A549 (cell line): Measurements from ENCODE around the gene AGBL4. TPM values are rescaled to one million over a fixed set of nuclear protein-coding genes. Genes with fewer than 3 reads are reported as not detected.

Source experiments
- ATAC-seq, 2 experiments: fragments of 200-7000 bp in 1 of 2; fragments of >200 bp in 1 of 2; cut with Nextera tagmentation in 1 of 2; cut with Tn5 transposase in 1 of 2; 3 replicates each; pipeline versions ENCODE4 v1.8.0 to v1.9.1; 2018 to 2020; ENCODE audit warnings: mild to moderate bottlenecking in 1 of 2, moderate library complexity in 1 of 2
- CTCF ChIA-PET: fragments of 300-600 bp; sonication (Branson Sonifier 250); formaldehyde crosslinking; extraction: SDS; loops from one replicate; lab custom pipeline; 2021; ENCODE audit warnings: antibody characterized with exemption, inconsistent platforms; lab: Yijun Ruan, JAX
- POLR2A ChIA-PET: fragments of 350-600 bp; formaldehyde crosslinking; extraction: SDS; loops from one replicate; lab custom pipeline; 2021; ENCODE audit warnings: antibody characterized with exemption, inconsistent platforms; lab: Yijun Ruan, JAX
- DNase-seq, 2 experiments: peaks; one replicate each; pipeline versions ENCODE4 v3.0.0 to v3.0.0-alpha.2; 2011 to 2016; ENCODE audit warnings: low read depth in 1 of 2, low spot score in 1 of 2
- FAIRE-seq: peaks from 2 replicates; lab custom pipeline; 2011; peaks lifted over from hg19 to GRCh38; lab: Jason Lieb, UNC
- H3K27ac ChIP-seq, 2 experiments: fragments of >200 bp; sonication (Bioruptor Twin); formaldehyde crosslinking; 3 replicates each; pipeline ENCODE4 v1.5.1; 2016 to 2017
- H3K4me1 ChIP-seq: fragments of >200 bp; sonication (Bioruptor Twin); formaldehyde crosslinking; 3 replicates; pipeline ENCODE4 v1.6.1; 2016
- H3K4me2 ChIP-seq: fragments of >200 bp; sonication (Bioruptor Twin); formaldehyde crosslinking; 3 replicates; pipeline ENCODE4 v1.6.1; 2016
- H3K4me3 ChIP-seq: fragments of >200 bp; sonication (Bioruptor Twin); formaldehyde crosslinking; 3 replicates; pipeline ENCODE4 v1.5.1; 2016
- H3K9me3 ChIP-seq: fragments of >200 bp; sonication (Bioruptor Twin); formaldehyde crosslinking; 3 replicates; pipeline ENCODE4 v1.6.1; 2016
- CBX8 ChIP-seq: fragments of 200-600 bp; sonication (generic); IDR thresholded peaks from 2 replicates; pipeline ENCODE4 v1.6.1; 2016
- CHD2 ChIP-seq: fragments of 150-350 bp; IDR thresholded peaks from 2 replicates; pipeline ENCODE4 v1.6.1; 2014; ENCODE audit warnings: low read length; ENCODE audit not compliant: partially characterized antibody
- EHMT2 ChIP-seq: fragments of 200-600 bp; sonication (generic); IDR thresholded peaks from 2 replicates; pipeline ENCODE4 v1.6.1; 2016; ENCODE audit warnings: antibody characterized with exemption, low read depth, mild to moderate bottlenecking, moderate library complexity
- EP300 ChIP-seq, 2 experiments: fragments of >200 bp; sonication (Bioruptor Twin); formaldehyde crosslinking; IDR thresholded peaks; 2 replicates in 1 of 2; 3 replicates in 1 of 2; pipeline ENCODE4 v1.6.1; 2016 to 2017
- FOSL2 ChIP-seq, 2 experiments: fragments of 450-650 bp in 1 of 2; fragments of >200 bp in 1 of 2; sonication (Bioruptor Twin) in 1 of 2; formaldehyde crosslinking; IDR thresholded peaks; 2 replicates each; pipeline versions ENCODE4 v1.5.0 to v1.6.1; 2016 to 2020; ENCODE audit warnings: mild to moderate bottlenecking in 1 of 2, moderate library complexity in 1 of 2
- FOXS1 ChIP-seq: fragments of 250-450 bp; sonication (Bioruptor Pico); IDR thresholded peaks from 2 replicates; pipeline ENCODE4 v1.5.0; 2020; ENCODE audit warnings: mild to moderate bottlenecking, moderate library complexity
- GATA3 ChIP-seq: IDR thresholded peaks from 2 replicates; pipeline ENCODE4 v1.6.1; 2012; ENCODE audit warnings: borderline replicate concordance
- HDAC2 ChIP-seq: fragments of 200-600 bp; sonication (generic); IDR thresholded peaks from 2 replicates; pipeline ENCODE4 v1.6.1; 2016
- HEYL ChIP-seq: fragments of 250-450 bp; sonication (Bioruptor Pico); IDR thresholded peaks from 2 replicates; pipeline ENCODE4 v1.8.0; 2021; ENCODE audit warnings: mild to moderate bottlenecking, moderate library complexity
- HOXA7 ChIP-seq: fragments of 250-450 bp; sonication (Bioruptor Pico); IDR thresholded peaks from 2 replicates; pipeline ENCODE4 v1.5.0; 2020; ENCODE audit warnings: mild to moderate bottlenecking, moderate library complexity
- HOXB13 ChIP-seq: fragments of 250-450 bp; sonication (Bioruptor Pico); IDR thresholded peaks from 2 replicates; pipeline ENCODE4 v1.5.0; 2020; ENCODE audit warnings: low read depth, mild to moderate bottlenecking, moderate library complexity
- JUN ChIP-seq, 2 experiments: fragments of >200 bp; sonication (Bioruptor Twin); formaldehyde crosslinking; IDR thresholded peaks; 2 replicates in 1 of 2; 3 replicates in 1 of 2; pipeline ENCODE4 v1.6.1; 2016 to 2017
- JUNB ChIP-seq: fragments of >200 bp; sonication (Bioruptor Twin); formaldehyde crosslinking; IDR thresholded peaks from 2 replicates; pipeline ENCODE4 v1.6.1; 2016
- KDM1A ChIP-seq: fragments of 200-600 bp; sonication (generic); IDR thresholded peaks from 2 replicates; pipeline ENCODE4 v1.6.1; 2016; ENCODE audit warnings: low read depth, mild to moderate bottlenecking
- MAFK ChIP-seq: fragments of 450-650 bp; IDR thresholded peaks from 2 replicates; pipeline ENCODE4 v1.6.1; 2014; ENCODE audit not compliant: partially characterized antibody
- NR3C1 ChIP-seq: fragments of >200 bp; sonication (Bioruptor Twin); formaldehyde crosslinking; IDR thresholded peaks from 3 replicates; pipeline ENCODE4 v1.6.1; 2017
- PHF8 ChIP-seq: fragments of 200-600 bp; sonication (generic); IDR thresholded peaks from 2 replicates; pipeline ENCODE4 v1.6.1; 2016; ENCODE audit warnings: low read depth, mild to moderate bottlenecking, antibody characterized with exemption, moderate library complexity, borderline replicate concordance
- POLR2A ChIP-seq: IDR thresholded peaks from 2 replicates; pipeline ENCODE4 v1.6.1; 2012; ENCODE audit warnings: mild to moderate bottlenecking, low read length
- POLR2AphosphoS2 ChIP-seq: conservative IDR thresholded peaks from 2 replicates; pipeline ENCODE4 v1.6.1; 2012; ENCODE audit warnings: low read length, improper control_type of control experiment, inconsistent platforms
- RARB ChIP-seq: fragments of 250-450 bp; sonication (Bioruptor Pico); IDR thresholded peaks from 2 replicates; pipeline ENCODE4 v1.8.0; 2021; ENCODE audit warnings: mild to moderate bottlenecking, moderate library complexity
- RFX5 ChIP-seq: fragments of 450-650 bp; IDR thresholded peaks from 2 replicates; pipeline ENCODE4 v1.7.1; 2014; ENCODE audit warnings: antibody characterized with exemption, mild to moderate bottlenecking, moderate library complexity
- SREBF2 ChIP-seq: fragments of 450-650 bp; IDR thresholded peaks from 2 replicates; pipeline ENCODE4 v1.6.1; 2014; ENCODE audit warnings: mild to moderate bottlenecking, moderate library complexity
- ZC3H11A ChIP-seq: fragments of 450-650 bp; IDR thresholded peaks from 2 replicates; pipeline ENCODE4 v1.6.1; 2014; ENCODE audit warnings: antibody characterized with exemption, mild to moderate bottlenecking
- WGBS: methylation state at CpG from one replicate; pipeline ENCODE4 v1.1.6; 2017; ENCODE audit errors: missing lambda C conversion rate; 5-methylcytosine and 5-hydroxymethylcytosine counted together
- polyA plus RNA-seq, 4 experiments: library from polyadenylated mRNA; depleted of rRNA in 3 of 4; stranded (reverse); fragments of >200 nt; fragmentation: RNase III in 1 of 4; extraction: RNeasy Plus Mini Kit Qiagen cat#74134 plus additional on column Dnase treatment in 1 of 4; gene quantifications; 2 replicates in 3 of 4; 3 replicates in 1 of 4; pipeline ENCODE4 v1.2.3, GENCODE V29; 2011 to 2017
- TF ChIP-seq, protein P1 (sequence below): IDR thresholded peaks from 2 replicates; pipeline ENCODE4 v1.6.1; 2012; ENCODE audit warnings: low read depth, borderline replicate concordance
- TF ChIP-seq, protein P2 (sequence below): fragments of 250-450 bp; sonication (Bioruptor Pico); IDR thresholded peaks from 2 replicates; pipeline ENCODE4 v1.5.0; 2021; ENCODE audit warnings: mild to moderate bottlenecking, moderate library complexity, borderline replicate concordance
- TF ChIP-seq, protein P3 (sequence below): fragments of 150-350 bp; IDR thresholded peaks from 2 replicates; pipeline ENCODE4 v1.6.1; 2014; ENCODE audit warnings: low read depth, mild to moderate bottlenecking, low read length

AGBL4 gene
- polyA plus RNA-seq, 2 of the 4 experiments (the other 2 are of a cell fraction): not detected

DNA sequence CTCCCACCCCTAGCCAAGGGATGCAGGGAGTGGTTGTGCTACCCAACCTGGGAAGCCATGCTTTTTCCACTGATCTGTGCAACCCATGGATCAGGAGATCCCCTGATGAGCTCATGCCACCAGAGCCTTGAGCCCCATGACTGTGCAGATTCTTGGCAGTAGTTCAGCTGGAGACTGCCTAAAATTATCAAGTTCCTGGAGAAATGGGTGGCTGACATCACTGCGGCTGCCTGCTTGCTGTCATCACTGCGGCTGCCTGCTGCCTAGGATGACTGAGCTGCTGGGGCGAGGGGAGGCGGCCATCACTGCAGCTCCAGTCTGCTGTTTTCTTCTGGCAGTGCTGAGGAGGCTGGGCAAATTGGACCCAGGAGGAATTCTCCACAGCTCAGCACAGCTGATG is 159.2 kb downstream of the AGBL4 start:
- Histone ChIP-seq H3K4me1 (no peaks in the 10 kb centered on the region), H3K9me3 (no peaks in the 10 kb centered on the region), H3K27ac (no peak overlapping the region), H3K4me2 (no peak overlapping the region), H3K4me3 (no peak overlapping the region)
- FAIRE-seq (no peak), ATAC-seq (no peak), DNase-seq (no peak)
- CTCF ChIA-PET: no interaction called here
- POLR2A ChIA-PET: no interaction called here
- WGBS: no CpG with 5 or more reads among the region's 4 CpGs
- TF ChIP-seq PHF8: no peak
- no peak for TF ChIP-seq FOXS1
- no peak for TF ChIP-seq HEYL (CRISPR knock-in tag)
- no peak for TF ChIP-seq HOXA7 (CRISPR knock-in tag)
- TF ChIP-seq HDAC2: no peak
- TF ChIP-seq JUNB: no peak
- TF ChIP-seq, protein P1, sequence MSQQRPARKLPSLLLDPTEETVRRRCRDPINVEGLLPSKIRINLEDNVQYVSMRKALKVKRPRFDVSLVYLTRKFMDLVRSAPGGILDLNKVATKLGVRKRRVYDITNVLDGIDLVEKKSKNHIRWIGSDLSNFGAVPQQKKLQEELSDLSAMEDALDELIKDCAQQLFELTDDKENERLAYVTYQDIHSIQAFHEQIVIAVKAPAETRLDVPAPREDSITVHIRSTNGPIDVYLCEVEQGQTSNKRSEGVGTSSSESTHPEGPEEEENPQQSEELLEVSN: no peak
- TF ChIP-seq SREBF2: no peak
- no peak for TF ChIP-seq GATA3
- no peak for TF ChIP-seq CBX8
- TF ChIP-seq EHMT2: no peak
- no peak for TF ChIP-seq KDM1A
- TF ChIP-seq HOXB13: no peak
- TF ChIP-seq, protein P2, sequence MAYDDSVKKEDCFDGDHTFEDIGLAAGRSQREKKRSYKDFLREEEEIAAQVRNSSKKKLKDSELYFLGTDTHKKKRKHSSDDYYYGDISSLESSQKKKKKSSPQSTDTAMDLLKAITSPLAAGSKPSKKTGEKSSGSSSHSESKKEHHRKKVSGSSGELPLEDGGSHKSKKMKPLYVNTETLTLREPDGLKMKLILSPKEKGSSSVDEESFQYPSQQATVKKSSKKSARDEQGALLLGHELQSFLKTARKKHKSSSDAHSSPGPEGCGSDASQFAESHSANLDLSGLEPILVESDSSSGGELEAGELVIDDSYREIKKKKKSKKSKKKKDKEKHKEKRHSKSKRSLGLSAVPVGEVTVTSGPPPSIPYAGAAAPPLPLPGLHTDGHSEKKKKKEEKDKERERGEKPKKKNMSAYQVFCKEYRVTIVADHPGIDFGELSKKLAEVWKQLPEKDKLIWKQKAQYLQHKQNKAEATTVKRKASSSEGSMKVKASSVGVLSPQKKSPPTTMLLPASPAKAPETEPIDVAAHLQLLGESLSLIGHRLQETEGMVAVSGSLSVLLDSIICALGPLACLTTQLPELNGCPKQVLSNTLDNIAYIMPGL (CRISPR knock-in tag): no peak
- no peak for TF ChIP-seq NR3C1
- TF ChIP-seq POLR2AphosphoS2: no peak
- TF ChIP-seq, all 56 proteins: peak for 0

DNA sequence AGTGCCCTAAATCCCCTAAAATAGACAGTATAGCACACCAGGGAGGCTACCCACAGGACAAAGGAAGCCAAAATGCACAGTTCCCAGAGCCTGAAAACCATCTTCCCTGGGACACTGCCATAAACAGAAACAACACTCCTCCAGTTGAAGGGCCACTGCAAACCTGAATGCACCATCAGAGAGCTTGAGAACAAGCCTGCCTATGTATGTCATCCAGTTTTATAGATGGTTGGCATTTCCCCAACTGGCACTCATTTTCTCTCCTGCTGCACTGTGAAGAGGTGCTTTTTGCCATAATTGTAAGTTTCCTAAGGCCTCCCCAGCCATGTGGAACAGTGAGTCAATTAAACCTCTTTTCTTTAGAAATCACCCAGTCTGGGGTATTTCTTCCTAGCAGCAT is 169.0 kb downstream of the AGBL4 start:
- ATAC-seq (no peak), FAIRE-seq (no peak), DNase-seq (no peak)
- Histone ChIP-seq H3K4me2 (no peak overlapping the region), H3K9me3 (no peaks in the 10 kb centered on the region), H3K27ac (no peak overlapping the region), H3K4me1 (no peaks in the 10 kb centered on the region), H3K4me3 (no peak overlapping the region)
- CTCF ChIA-PET: no interaction called here
- TF ChIP-seq JUN (IDR thresholded peaks at IDR 0.05) (no peak), POLR2A (no peak), CHD2 (no peak), FOXS1 (no peak), MAFK (no peak), ZC3H11A (no peak), FOSL2 (IDR thresholded peaks at IDR 0.05) (no peak), FOSL2 (CRISPR knock-in tag; IDR thresholded peaks at IDR 0.05) (no peak), HOXB13 (no peak), RARB (CRISPR knock-in tag) (no peak), EP300 (IDR thresholded peaks at IDR 0.05) (no peak), RFX5 (no peak)
- TF ChIP-seq, protein P3, sequence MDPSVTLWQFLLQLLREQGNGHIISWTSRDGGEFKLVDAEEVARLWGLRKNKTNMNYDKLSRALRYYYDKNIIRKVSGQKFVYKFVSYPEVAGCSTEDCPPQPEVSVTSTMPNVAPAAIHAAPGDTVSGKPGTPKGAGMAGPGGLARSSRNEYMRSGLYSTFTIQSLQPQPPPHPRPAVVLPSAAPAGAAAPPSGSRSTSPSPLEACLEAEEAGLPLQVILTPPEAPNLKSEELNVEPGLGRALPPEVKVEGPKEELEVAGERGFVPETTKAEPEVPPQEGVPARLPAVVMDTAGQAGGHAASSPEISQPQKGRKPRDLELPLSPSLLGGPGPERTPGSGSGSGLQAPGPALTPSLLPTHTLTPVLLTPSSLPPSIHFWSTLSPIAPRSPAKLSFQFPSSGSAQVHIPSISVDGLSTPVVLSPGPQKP: no peak
- POLR2A ChIA-PET: no interaction called here
